ENCODE measurements around the gene PLEKHN1.

DNA sequence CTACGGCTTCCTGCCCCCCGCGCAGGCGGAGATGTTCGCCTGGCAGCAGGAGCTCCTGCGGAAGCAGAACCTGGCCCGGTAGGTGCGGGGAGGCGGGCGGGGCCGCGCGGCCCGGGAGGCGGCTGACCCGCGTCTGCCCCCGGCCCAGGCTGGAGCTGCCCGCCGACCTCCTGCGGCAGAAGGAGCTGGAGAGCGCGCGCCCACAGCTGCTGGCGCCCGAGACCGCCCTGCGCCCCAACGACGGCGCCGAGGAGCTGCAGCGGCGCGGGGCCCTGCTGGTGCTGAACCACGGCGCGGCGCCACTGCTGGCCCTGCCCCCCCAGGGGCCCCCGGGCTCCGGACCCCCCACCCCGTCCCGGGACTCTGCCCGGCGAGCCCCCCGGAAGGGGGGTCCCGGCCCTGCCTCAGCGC, 23.9 kb upstream of the PLEKHN1 start:
- TF ChIP-seq POLR2AphosphoS5 (IDR thresholded peaks at IDR 0.05; ENCODE audit: low read depth, low read length) (no peak), POLR2A (IDR thresholded peaks at IDR 0.05; ENCODE audit: low read depth, low read length) (no peak), PAX5 (IDR thresholded peaks at IDR 0.05; ENCODE audit: insufficient read depth, low read length, severe bottlenecking) (no peak), TAF1 (IDR thresholded peaks at IDR 0.05; ENCODE audit: low read depth, low read length) (no peak)
